SW480 (cell line): ENCODE results near the gene HOOK2.
"Not testable (repeated sequence)": the region's sequence is repeated elsewhere in the genome, so short reads cannot be mapped to it uniquely, and the experiment has no call there.

Experiments
- DNase-seq: peaks from one replicate; pipeline ENCODE4 v3.0.0-alpha.2; 2016; ENCODE audit warnings: low spot score

HOOK2 gene, protein sequence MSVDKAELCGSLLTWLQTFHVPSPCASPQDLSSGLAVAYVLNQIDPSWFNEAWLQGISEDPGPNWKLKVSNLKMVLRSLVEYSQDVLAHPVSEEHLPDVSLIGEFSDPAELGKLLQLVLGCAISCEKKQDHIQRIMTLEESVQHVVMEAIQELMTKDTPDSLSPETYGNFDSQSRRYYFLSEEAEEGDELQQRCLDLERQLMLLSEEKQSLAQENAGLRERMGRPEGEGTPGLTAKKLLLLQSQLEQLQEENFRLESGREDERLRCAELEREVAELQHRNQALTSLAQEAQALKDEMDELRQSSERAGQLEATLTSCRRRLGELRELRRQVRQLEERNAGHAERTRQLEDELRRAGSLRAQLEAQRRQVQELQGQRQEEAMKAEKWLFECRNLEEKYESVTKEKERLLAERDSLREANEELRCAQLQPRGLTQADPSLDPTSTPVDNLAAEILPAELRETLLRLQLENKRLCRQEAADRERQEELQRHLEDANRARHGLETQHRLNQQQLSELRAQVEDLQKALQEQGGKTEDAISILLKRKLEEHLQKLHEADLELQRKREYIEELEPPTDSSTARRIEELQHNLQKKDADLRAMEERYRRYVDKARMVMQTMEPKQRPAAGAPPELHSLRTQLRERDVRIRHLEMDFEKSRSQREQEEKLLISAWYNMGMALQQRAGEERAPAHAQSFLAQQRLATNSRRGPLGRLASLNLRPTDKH

DNA sequence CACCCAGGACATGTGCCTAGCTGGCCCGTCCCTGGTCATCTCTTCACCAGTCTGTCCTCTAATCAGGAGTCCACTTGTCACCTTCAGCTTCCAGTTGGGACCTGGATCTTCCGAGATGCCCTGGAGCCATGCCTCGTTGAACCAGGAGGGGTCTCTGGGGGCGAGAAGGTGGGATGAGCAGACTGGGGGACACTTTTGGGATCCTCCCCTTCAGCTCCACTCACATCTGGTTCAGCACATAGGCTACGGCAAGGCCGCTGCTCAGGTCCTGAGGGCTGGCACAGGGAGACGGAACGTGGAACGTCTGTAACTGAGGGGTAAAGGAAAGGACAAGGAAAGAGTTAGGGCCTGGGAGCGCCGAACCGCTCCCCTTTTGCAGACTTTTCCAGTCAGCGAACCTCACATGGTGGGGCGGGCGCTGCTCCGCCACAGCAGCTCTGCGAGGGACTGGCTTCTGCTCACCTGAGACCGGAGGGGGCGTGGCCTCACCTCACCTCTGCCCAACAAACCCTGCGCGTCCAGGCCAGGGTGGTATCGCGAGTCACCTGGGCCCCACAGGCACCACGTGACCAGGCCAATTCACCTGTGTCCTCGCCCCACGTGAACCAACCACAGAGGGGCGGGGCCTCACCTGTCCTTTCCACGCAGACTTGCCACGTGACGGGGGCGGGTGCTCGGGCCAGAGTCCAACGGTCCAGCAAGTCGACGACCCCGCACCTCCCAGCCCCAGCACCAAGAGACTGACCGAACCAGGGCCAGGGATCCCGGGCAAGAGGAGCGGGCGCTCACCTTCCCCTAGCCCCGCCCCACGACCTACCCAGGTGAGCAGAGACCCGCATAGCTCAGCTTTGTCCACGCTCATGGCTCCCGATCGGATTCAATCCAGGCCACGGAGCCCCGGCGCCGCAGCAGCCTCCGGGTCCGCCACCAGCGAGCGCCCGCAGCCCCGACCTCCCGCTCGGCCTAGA lies at the start of gene HOOK2:
HOOK2 (minus strand) TSS at position 965 of the 968 bp plus-strand sequence; CDS start at position 862, 103 bp downstream.
- peak; percentile 97 for DNase-seq

DNA sequence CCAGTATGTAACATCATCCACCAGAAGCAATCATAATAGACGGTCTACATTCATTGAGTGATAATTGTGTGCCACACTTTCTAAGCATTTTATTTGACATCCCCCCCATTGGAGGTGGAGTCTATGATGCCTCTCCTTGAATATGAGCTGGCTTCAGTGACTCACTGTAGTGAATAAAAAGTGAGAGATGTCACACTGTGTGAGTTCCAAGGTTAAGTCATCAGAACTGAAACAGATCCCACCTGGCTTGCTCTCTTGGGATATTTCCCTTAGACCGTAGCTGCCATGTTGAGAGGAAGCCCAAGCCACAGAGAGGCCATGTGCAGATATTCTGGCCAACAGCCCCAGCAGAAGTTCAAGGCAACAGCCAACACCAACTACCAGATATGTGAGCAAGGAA lies 46.4 kb upstream of the HOOK2 start:
- no peak for DNase-seq

DNA sequence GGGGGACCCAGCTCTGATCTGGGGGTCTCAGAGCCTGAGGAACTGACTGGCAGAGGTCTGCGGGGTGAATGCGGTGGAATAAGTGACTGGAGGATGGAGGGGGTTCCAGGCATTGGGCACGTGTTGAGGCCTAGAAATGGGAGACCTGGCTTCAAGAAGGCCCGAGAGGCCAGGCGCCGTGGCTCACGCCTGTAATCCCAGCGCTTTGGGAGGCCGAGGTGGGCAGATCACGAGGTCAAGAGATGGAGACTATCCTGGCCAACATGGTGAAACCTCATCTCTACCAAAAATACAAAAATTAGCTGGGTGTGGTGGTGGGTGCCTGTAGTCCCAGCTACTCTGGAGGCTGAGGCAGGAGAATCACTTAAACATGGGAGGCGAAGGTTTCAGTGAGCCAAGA lies 42.5 kb upstream of the HOOK2 start:
- DNase-seq, result not testable (repeated sequence)

DNA sequence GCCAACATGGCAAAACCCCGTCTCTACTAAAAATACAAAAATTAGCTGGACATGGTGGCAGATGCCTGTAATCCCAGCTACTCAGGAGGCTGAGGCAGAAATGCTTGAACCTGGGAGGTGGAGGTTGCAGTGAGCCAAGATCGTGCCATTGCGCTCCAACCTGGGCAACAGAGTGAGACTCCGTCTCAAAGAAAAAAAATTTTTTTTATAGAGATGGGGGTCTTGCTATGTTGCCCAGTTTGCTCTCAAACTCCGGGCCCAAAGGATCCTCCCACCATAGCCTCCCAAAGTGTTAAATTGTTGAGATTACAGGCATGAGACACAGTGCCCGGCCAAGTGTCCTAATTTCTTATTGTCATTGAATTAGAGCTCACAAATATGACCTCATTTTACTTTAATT lies 41.8 kb upstream of the HOOK2 start:
- not testable (repeated sequence) for DNase-seq

- DNase-seq, result no peak
These were observed 39.7 kb upstream of the HOOK2 start for GRCh38 chr19:12815088-12815487.

DNA sequence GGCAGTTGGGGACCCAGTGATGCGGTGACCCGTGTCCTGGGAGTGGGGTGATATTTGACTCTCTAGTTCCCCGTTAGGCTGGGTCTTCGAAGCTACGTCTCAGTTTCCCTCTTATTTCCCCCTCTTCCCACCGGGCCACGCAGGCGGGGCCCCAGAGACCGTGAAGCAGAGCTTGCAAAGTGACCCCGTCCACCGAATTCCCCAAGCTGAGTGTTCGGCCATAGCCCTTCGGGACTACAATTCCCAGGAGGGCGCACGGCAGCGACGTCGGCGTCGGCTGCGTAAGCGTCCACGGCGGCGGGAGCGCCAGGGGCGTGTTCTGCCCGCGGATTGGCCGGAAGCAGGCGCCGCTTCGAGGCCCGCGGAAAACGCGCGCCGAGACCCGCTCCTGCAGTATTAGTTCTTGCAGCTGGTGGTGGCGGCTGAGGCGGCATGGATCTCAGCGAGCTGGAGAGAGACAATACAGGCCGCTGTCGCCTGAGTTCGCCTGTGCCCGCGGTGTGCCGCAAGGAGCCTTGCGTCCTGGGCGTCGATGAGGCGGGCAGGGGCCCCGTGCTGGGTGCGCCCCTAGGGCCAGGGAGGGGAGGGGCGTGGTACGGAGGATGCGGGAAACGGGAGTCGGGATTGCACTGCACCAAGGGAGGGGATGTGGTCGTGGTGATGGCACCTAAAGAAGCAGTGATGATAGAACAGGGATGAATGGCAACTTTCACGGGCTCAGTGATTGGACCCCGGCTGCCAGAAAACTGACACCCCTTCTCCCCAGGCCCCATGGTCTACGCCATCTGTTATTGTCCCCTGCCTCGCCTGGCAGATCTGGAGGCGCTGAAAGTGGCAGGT lies 31.1 kb upstream of the HOOK2 start, which contains the start of gene RNASEH2A:
RNASEH2A (plus strand) TSS at position 343 of the 840 bp plus-strand sequence; CDS start at position 433, 90 bp downstream.
- DNase-seq, result peak; percentile 86

GRCh38 chr19:12804051-12804450 lies 28.7 kb upstream of the HOOK2 start:
- no peak for DNase-seq

GRCh38 chr19:12802267-12803106 lies 27.1 kb upstream of the HOOK2 start:
- no peak for DNase-seq

GRCh38 chr19:12801466-12802266 lies 26.3 kb upstream of the HOOK2 start, which contains the start of the genes PRDX2 and THSD8:
TSS of gene PRDX2 (minus strand) at chr19:12801800. CDS start at chr19:12801261, 539 bp downstream.
TSS of gene THSD8 (plus strand) at chr19:12802069. CDS start at chr19:12802072, 3 bp downstream.
- DNase-seq, result peak; percentile 82

GRCh38 chr19:12800923-12801465 lies 25.6 kb upstream of the HOOK2 start:
- DNase-seq, result no peak

- DNase-seq, result no peak
These were observed 25.1 kb upstream of the HOOK2 start for GRCh38 chr19:12800466-12800770.

- no peak for DNase-seq
These were observed 24.6 kb upstream of the HOOK2 start for GRCh38 chr19:12799742-12800465.

GRCh38 chr19:12797607-12798006 lies 22.3 kb upstream of the HOOK2 start:
- not testable (repeated sequence) for DNase-seq

GRCh38 chr19:12797141-12797587 lies 21.8 kb upstream of the HOOK2 start:
- DNase-seq, result no peak

DNA sequence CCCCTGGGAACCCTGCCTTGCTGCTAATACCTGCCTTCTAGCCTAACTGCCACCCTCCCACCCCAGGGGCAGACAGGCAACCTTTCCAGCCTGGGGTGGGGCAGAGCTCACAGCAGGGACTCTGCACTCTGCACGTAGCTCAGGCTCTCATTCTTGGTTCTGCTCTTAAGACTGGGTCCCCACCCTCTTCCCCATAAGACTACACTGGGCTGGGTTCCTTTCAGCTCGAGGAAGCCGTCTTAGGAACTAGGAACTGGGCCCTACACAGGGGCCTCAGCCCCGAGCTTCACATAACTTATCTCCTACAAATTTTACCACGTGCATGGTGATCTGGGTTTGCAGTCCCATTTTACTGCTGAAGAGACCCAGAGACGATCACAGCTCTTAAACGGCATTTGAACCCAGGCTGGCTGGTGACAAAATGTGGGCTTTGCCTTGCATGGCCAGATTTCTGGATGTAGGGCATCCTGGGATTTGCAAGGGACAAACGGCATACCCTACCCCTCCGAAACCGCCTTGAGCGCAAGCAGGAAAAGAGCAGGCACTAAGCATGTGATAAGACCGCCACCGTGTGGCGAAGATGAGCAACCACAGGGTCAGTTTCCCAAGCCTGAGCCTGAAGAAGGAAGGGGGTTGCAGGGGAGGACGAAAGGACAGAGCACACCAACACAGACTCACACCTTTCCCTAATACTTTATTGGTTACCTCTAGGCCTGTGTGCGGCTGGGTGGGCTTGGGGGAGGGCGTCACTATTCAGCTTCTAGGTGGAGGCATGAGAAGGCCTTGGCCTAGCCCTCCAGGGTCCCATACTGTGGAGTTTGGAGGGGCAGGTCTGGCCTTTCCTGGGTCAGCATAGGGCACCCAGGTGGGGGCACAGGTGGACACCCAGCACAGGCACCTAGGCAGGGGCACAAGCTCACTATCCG lies 21.1 kb upstream of the HOOK2 start:
- DNase-seq, result peak; percentile 80

DNA sequence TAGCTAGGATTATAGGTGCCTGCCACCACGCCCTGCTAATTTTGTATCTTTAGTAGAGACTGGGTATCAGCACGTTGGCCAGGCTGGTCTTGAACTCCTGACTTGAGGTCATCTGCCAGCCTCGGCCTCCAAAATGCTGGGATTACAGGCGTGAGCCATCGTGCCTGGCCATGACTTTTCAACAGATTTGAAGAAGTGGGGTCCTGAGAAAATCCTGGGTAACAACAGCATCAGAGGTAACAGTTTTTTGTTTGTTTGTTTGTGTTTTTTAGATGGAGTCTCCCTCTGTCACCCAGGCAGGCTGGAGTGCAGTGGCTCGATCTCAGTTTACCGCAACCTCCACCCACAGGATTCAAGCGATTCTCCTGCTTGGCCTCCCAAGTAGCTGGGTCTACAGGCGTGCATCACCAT lies 19.6 kb upstream of the HOOK2 start:
- no peak for DNase-seq
